ENCODE results near the gene SYCP2.

GRCh38 chr20:59828125-59829053, 105.0 kb downstream of the SYCP2 start:
- TF ChIP-seq CTCF (IDR thresholded peaks at IDR 0.05): no peak
- TF ChIP-seq ZFX (IDR thresholded peaks at IDR 0.05; ENCODE audit: borderline replicate concordance): no peak

Data from 22Rv1 (cell line).